Gastrocnemius medialis (tissue), 4 donors: Measurements from ENCODE around the gene PI16.

Source experiments
- POLR2A ChIP-seq, 2 donors: fragments of 450-650 bp; IDR thresholded peaks; one replicate each; pipeline ENCODE4 v1.6.1; 2017; ENCODE audit warnings: antibody characterized with exemption in 2 of 2, mild to moderate bottlenecking in 2 of 2, moderate library complexity in 2 of 2
- TF ChIP-seq, protein P1 (sequence below), 5 experiments: fragments of 450-650 bp in 3 of 5; fragments of 200-600 bp in 2 of 5; sonication (generic) in 2 of 5; IDR thresholded peaks in 4 of 5; conservative IDR thresholded peaks in 1 of 5; 1 replicate in 4 of 5; 2 replicates in 1 of 5; pipeline ENCODE4 v1.5.1; 2016 to 2019; ENCODE audit warnings: antibody characterized with exemption in 5 of 5, mild to moderate bottlenecking in 3 of 5, moderate library complexity in 3 of 5

DNA sequence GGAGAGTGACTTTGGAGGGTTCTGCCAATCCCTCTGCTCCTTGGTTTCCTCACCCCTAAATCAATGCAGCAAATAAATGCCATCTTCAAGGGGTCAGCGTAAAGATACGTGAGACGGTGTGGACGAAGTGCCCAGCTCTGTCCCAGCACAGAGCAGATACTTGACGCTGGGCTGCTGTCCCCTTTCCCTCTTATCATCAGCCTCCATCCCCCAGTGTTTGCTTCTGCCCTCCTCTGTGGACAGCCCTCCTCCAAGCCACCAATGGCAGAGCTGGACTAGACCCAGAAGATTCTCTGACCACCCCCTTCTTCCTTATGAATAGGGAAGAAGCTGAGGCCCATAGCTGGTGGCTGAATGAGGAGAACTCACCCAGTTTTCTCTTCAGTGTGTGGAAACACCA, 17.7 kb upstream of the PI16 start:
- TF ChIP-seq, protein P1, sequence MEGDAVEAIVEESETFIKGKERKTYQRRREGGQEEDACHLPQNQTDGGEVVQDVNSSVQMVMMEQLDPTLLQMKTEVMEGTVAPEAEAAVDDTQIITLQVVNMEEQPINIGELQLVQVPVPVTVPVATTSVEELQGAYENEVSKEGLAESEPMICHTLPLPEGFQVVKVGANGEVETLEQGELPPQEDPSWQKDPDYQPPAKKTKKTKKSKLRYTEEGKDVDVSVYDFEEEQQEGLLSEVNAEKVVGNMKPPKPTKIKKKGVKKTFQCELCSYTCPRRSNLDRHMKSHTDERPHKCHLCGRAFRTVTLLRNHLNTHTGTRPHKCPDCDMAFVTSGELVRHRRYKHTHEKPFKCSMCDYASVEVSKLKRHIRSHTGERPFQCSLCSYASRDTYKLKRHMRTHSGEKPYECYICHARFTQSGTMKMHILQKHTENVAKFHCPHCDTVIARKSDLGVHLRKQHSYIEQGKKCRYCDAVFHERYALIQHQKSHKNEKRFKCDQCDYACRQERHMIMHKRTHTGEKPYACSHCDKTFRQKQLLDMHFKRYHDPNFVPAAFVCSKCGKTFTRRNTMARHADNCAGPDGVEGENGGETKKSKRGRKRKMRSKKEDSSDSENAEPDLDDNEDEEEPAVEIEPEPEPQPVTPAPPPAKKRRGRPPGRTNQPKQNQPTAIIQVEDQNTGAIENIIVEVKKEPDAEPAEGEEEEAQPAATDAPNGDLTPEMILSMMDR (IDR thresholded peaks at IDR 0.05 in 4 of 5, conservative IDR thresholded peaks at IDR 0.05 in 1 of 5): no peak
- no peak for TF ChIP-seq POLR2A (IDR thresholded peaks at IDR 0.05)
